AG09309 (cell line): Measurements from ENCODE around the gene POLDIP2.
"Not testable (repeated sequence)": the region's sequence is repeated elsewhere in the genome, so short reads cannot be mapped to it uniquely, and the experiment has no call there.

Experiments used
- DNase-seq: peaks from one replicate; pipeline ENCODE4 v3.0.0-alpha.2; 2010; ENCODE audit warnings: low read depth
- H3K4me3 ChIP-seq: 2 replicates; pipeline ENCODE4 v1.5.1; 2011; ENCODE audit warnings: mild to moderate bottlenecking, low read depth, low read length, moderate library complexity; ENCODE audit not compliant: control insufficient read depth
- CTCF ChIP-seq: IDR thresholded peaks from 2 replicates; pipeline ENCODE4 v1.5.1; 2011; ENCODE audit warnings: mild to moderate bottlenecking, low read depth, low read length, inconsistent platforms; ENCODE audit not compliant: insufficient read depth, control insufficient read depth; ENCODE audit errors: missing control alignments

The POLDIP2 gene

GRCh38 chr17:28340374-28340773, 17.0 kb downstream of the POLDIP2 start:
- TF ChIP-seq CTCF: no peak
- DNase-seq: no peak
- no peak overlapping the region for H3K4me3 ChIP-seq

- DNase-seq: no peak
- TF ChIP-seq CTCF: no peak
- H3K4me3 ChIP-seq: no peak overlapping the region
Observed at GRCh38 chr17:28339431-28339830, 17.9 kb downstream of the POLDIP2 start.

- not testable (repeated sequence) for H3K4me3 ChIP-seq, DNase-seq
Observed at GRCh38 chr17:28338769-28339212, 18.5 kb downstream of the POLDIP2 start.

- peak; percentile 21 for DNase-seq
- no peak for TF ChIP-seq CTCF
Observed at GRCh38 chr17:28338056-28338768, 19.1 kb downstream of the POLDIP2 start.

GRCh38 chr17:28335959-28336871, 21.1 kb downstream of the POLDIP2 start:
- H3K4me3 ChIP-seq: peak overlapping the region; percentile 50
- peak; percentile 74 for DNase-seq
- TF ChIP-seq CTCF: no peak

More at GRCh38 chr17:28338056-28338768, 19.1 kb downstream of the POLDIP2 start:
- H3K4me3 ChIP-seq: no peak overlapping the region

GRCh38 chr17:28335201-28335958, 21.9 kb downstream of the POLDIP2 start, which contains the start of the genes IFT20 and TNFAIP1:
Gene IFT20, minus strand, starts transcription at chr17:28335472. Its CDS starts 3,487 bp downstream, at chr17:28331985.
Gene TNFAIP1, plus strand, starts transcription at chr17:28335761. Its CDS starts 3,761 bp downstream, at chr17:28339522.
- peak within 1 kb of the TSS; percentile 50 for H3K4me3 ChIP-seq
- peak; percentile 100 for DNase-seq
- TF ChIP-seq CTCF: no peak
